GM12873 (cell line): ENCODE measurements around the gene KCNN3.

Source experiments
- TF ChIP-seq, protein P1 (sequence below): IDR thresholded peaks from 2 replicates; pipeline ENCODE4 v1.5.1; 2012; ENCODE audit warnings: low read depth, mild to moderate bottlenecking, moderate library complexity, low read length, control low read depth; ENCODE audit not compliant: insufficient read depth; ENCODE audit errors: missing control alignments

KCNN3 gene

DNA sequence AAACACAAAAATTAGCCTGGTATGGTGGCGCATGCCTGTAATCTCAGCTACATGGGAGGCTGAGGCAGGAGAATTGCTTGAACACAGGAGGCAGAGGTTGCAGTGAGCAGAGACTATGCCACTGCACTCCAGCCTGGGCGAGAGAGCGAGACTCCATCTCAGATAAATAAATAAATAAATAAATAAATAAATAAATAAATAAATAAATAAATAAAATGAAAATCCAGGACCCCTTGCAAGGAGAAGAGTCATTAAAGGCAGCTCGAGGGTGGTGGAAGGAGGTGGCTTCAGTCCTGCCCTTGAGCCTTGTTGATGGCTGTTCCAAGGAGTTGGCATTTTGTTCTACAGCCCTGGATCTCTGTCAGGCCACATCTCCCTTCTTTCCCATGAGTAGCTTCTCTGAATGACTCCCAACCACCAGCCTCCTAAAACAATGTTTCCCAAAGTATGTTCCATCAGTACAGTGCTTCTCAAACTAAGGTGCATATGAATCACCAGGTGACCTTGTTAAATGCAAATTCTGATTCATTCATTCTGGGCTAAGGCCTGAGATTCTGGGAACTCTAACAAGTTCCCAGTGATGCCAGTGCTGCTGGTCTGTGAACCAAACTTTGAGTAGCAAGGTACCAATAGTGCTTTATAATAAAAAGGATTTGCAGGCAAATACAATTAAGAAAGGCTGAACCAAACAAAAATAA lies 99.0 kb downstream of the KCNN3 start:
- TF ChIP-seq, protein P1, sequence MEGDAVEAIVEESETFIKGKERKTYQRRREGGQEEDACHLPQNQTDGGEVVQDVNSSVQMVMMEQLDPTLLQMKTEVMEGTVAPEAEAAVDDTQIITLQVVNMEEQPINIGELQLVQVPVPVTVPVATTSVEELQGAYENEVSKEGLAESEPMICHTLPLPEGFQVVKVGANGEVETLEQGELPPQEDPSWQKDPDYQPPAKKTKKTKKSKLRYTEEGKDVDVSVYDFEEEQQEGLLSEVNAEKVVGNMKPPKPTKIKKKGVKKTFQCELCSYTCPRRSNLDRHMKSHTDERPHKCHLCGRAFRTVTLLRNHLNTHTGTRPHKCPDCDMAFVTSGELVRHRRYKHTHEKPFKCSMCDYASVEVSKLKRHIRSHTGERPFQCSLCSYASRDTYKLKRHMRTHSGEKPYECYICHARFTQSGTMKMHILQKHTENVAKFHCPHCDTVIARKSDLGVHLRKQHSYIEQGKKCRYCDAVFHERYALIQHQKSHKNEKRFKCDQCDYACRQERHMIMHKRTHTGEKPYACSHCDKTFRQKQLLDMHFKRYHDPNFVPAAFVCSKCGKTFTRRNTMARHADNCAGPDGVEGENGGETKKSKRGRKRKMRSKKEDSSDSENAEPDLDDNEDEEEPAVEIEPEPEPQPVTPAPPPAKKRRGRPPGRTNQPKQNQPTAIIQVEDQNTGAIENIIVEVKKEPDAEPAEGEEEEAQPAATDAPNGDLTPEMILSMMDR, result no peak

DNA sequence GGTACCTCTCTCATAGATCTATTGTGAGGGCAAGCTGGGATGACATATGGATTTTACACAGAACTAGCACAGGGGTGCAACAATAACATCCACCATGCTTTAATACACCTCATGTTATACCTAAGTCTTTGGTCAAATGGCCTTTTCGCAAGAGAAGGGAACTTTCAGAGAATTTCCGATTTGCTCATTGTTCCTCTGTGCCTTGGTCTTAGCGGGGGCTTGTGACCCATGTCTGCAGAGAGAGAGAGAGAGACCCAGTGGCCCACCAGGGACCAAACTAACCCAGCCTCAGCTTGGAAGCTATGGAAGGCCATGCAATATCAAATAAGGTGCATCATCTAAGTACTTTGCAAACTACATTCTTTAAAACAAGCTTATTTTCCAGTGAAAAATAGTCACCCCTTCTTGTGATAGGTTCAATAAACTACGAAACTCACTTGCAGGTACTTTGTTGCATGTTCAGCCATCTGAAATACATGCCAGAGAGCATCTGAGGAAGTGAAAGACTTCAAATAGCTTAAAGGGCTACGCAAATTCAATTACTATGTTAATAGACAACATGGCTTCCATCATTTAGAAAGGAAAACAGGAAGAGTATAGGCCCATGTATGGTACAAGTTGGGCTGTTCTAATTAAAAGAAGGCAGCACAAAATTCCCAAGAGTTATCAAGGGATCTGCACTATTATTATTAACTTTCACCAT lies 100.7 kb downstream of the KCNN3 start:
- TF ChIP-seq, protein P1, result no peak

- TF ChIP-seq, protein P1, result no peak
Observed at GRCh38 chr1:154768456-154769125, 101.5 kb downstream of the KCNN3 start.

DNA sequence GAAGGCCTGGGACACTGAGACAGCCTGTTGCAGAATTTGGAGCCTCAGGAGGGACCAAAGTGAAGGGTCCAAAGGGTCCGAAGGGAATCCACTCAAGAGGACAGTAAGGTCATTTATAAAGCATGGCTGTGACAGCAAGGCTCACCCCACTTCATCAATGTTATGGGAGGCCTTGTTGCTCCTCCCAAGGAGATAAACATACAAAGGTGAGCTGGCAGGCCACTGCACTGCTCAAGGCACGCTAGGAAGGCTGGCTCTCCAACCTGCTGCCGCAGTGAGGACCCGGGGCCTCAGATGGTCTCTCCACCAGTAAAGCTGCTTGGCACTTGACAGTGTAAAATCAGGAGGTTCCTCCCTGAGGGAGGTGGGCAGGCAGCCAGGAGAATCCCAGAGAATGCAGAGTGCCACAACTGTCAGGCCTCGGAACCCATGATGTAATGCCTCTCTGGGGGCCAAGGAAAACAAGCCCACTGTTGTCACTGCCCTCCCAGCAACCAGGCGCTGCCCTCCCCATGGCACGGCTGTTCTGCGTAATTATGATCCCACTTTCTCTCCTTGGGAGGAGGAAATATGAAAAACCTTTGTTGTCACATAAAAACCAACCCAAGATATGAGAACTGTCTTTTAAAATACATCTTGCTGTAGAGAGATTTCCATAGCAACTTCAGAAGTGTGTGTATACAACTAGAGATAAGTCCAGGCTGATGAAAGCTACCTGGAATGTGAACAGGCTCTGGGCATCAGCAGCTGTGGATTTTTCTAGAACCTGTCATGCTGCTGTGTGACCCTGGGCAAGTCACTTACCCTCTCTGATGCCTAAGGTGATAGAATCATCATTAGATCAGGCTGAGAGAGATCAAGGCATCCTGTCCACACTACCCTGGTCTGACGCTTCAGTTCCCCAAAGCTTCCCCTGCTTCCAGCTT lies 102.5 kb downstream of the KCNN3 start:
- TF ChIP-seq, protein P1, result no peak

- TF ChIP-seq, protein P1, result peak; percentile 33
Observed at GRCh38 chr1:154765970-154766369, 104.1 kb downstream of the KCNN3 start.

GRCh38 chr1:154764773-154765172 lies 105.3 kb downstream of the KCNN3 start:
- TF ChIP-seq, protein P1, result no peak
